ENCODE results near the gene PTH2. TPM values are rescaled to one million over a fixed set of nuclear protein-coding genes. Genes with fewer than 3 reads are reported as not detected.

Gene PTH2
- total and polyA plus RNA-seq, 2 of the 8 experiments (the other 6 are each of a cell fraction or from before 2014, with no cell fraction given): not detected

DNA sequence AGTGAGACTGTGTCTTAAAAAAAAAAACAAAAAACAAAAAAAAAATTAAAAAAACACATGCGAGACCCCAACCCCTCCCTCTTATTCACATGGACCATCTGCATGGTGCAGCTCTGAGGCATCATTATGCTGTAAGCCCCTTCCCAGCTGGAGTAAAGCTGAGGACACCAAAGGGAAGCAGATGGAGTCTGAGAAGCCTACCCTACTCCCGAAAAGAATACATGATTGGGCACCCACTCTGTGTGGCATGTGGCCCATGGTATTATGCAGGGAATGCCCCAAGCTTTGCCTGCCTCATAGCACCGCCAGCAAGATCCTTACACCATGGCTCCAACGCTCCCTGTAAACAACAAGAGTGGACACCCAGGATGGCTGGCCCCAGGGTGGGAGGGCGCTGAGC lies 4.7 kb downstream of the PTH2 start (continued):
- no peak for TF ChIP-seq BRCA1 (IDR thresholded peaks at IDR 0.05; ENCODE audit: low read depth, low read length)
- TF ChIP-seq SUZ12 (IDR thresholded peaks at IDR 0.05; ENCODE audit: low read length): no peak
- TF ChIP-seq SIRT6 (IDR thresholded peaks at IDR 0.05; ENCODE audit: low read length): no peak
- TF ChIP-seq EGR1 (IDR thresholded peaks at IDR 0.05; ENCODE audit: borderline replicate concordance, low read depth, low read length): no peak
- TF ChIP-seq CHD1 (IDR thresholded peaks at IDR 0.05; ENCODE audit: low read depth, low read length): no peak
